RWPE2 (cell line): ENCODE results near the gene C7orf33.
A peak's percentile ranks its signal among the peaks of the same experiment; 100 is the strongest.
"Not testable (repeated sequence)": the region's sequence is repeated elsewhere in the genome, so short reads cannot be mapped to it uniquely, and the experiment has no call there.

Experiments
- ATAC-seq: fragments of 200-7000 bp; cut with Tn5 transposase; 3 replicates; pipeline ENCODE4 v1.9.1; 2021; ENCODE audit warnings: low read depth
- DNase-seq: peaks from one replicate; pipeline ENCODE4 v3.0.0-alpha.2; 2020; ENCODE audit warnings: low spot score
- H3K27ac ChIP-seq: fragments of 450-650 bp; 2 replicates; pipeline ENCODE4 v1.5.1; 2017; ENCODE audit warnings: mild to moderate bottlenecking; ENCODE audit not compliant: poor library complexity, severe bottlenecking
- H3K27me3 ChIP-seq: fragments of 250-450 bp; sonication (Bioruptor Pico); 2 replicates; pipeline ENCODE4 v1.5.1; 2021; ENCODE audit warnings: mild to moderate bottlenecking, moderate library complexity; ENCODE audit not compliant: insufficient read depth, poor library complexity, severe bottlenecking
- H3K36me3 ChIP-seq: fragments of 250-450 bp; sonication (Bioruptor Pico); 2 replicates; pipeline ENCODE4 v1.5.1; 2020; ENCODE audit warnings: low read depth, mild to moderate bottlenecking, moderate library complexity
- H3K4me1 ChIP-seq: fragments of 250-450 bp; sonication (Bioruptor Pico); 2 replicates; pipeline ENCODE4 v1.5.1; 2021; ENCODE audit warnings: mild to moderate bottlenecking, moderate library complexity; ENCODE audit not compliant: insufficient read depth, poor library complexity, severe bottlenecking
- H3K4me3 ChIP-seq: fragments of 250-450 bp; sonication (Bioruptor Pico); 2 replicates; pipeline ENCODE4 v1.5.1; 2021; ENCODE audit warnings: mild to moderate bottlenecking, moderate library complexity; ENCODE audit not compliant: severe bottlenecking
- H3K9me3 ChIP-seq: fragments of 250-450 bp; sonication (Bioruptor Pico); 2 replicates; pipeline ENCODE4 v1.5.1; 2021; ENCODE audit warnings: mild to moderate bottlenecking, moderate library complexity; ENCODE audit not compliant: severe bottlenecking
- CTCF ChIP-seq: fragments of 450-650 bp; IDR thresholded peaks from one replicate; pipeline ENCODE4 v1.5.1; 2017; ENCODE audit warnings: mild to moderate bottlenecking, moderate library complexity; ENCODE audit not compliant: poor library complexity, severe bottlenecking

C7orf33 gene

GRCh38 chr7:148561099-148561498 is 29.5 kb upstream of the C7orf33 start:
- H3K9me3 ChIP-seq: no peaks in the 10 kb centered on the region
- no peak for ATAC-seq
- no peak for TF ChIP-seq CTCF
- H3K36me3 ChIP-seq: no peaks in the 10 kb centered on the region
- DNase-seq: no peak
- no peak overlapping the region for H3K4me3 ChIP-seq
- H3K27ac ChIP-seq: no peak overlapping the region
- peaks cover 5% of the 10 kb centered on the region for H3K4me1 ChIP-seq
- no peaks in the 10 kb centered on the region for H3K27me3 ChIP-seq

- Histone ChIP-seq H3K27ac (peak overlapping the region; percentile 47), H3K36me3 (no peaks in the 10 kb centered on the region), H3K4me3 (no peak overlapping the region), H3K27me3 (no peaks in the 10 kb centered on the region), H3K9me3 (no peaks in the 10 kb centered on the region), H3K4me1 (peaks cover 5% of the 10 kb centered on the region)
- DNase-seq (no peak), ATAC-seq (no peak)
- no peak for TF ChIP-seq CTCF
Observed at GRCh38 chr7:148563583-148564274, 26.8 kb upstream of the C7orf33 start.

GRCh38 chr7:148564275-148564951 is 26.2 kb upstream of the C7orf33 start:
- not testable (repeated sequence) for H3K4me3 ChIP-seq, H3K4me1 ChIP-seq
- H3K27ac ChIP-seq: peak overlapping the region; percentile 47

GRCh38 chr7:148566736-148567135 is 23.8 kb upstream of the C7orf33 start:
- DNase-seq (no peak), ATAC-seq (no peak)
- peaks cover 5% of the 10 kb centered on the region for H3K4me1 ChIP-seq
- H3K9me3 ChIP-seq: no peaks in the 10 kb centered on the region
- no peak overlapping the region for H3K4me3 ChIP-seq
- no peak overlapping the region for H3K27ac ChIP-seq
- no peak for TF ChIP-seq CTCF
- H3K27me3 ChIP-seq: no peaks in the 10 kb centered on the region
- H3K36me3 ChIP-seq: no peaks in the 10 kb centered on the region

More at GRCh38 chr7:148564275-148564951, 26.2 kb upstream of the C7orf33 start:
- H3K9me3 ChIP-seq, DNase-seq, H3K27me3 ChIP-seq, H3K36me3 ChIP-seq: not testable (repeated sequence)
- ATAC-seq: peak; percentile 33; the same call in 1 of the 3 replicates

GRCh38 chr7:148567524-148567923 is 23.0 kb upstream of the C7orf33 start:
- TF ChIP-seq CTCF: no peak
- H3K27ac ChIP-seq: no peak overlapping the region
- H3K9me3 ChIP-seq: no peaks in the 10 kb centered on the region
- no peak overlapping the region for H3K4me3 ChIP-seq
- H3K36me3 ChIP-seq: no peaks in the 10 kb centered on the region
- no peaks in the 10 kb centered on the region for H3K27me3 ChIP-seq
- DNase-seq (no peak), ATAC-seq (no peak)
- peaks cover 5% of the 10 kb centered on the region for H3K4me1 ChIP-seq
